ENCODE measurements around the gene JCAD.

- no peak for TF ChIP-seq EZH2 (IDR thresholded peaks at IDR 0.05; ENCODE audit: insufficient read depth, low read length)
- TF ChIP-seq, protein P1, sequence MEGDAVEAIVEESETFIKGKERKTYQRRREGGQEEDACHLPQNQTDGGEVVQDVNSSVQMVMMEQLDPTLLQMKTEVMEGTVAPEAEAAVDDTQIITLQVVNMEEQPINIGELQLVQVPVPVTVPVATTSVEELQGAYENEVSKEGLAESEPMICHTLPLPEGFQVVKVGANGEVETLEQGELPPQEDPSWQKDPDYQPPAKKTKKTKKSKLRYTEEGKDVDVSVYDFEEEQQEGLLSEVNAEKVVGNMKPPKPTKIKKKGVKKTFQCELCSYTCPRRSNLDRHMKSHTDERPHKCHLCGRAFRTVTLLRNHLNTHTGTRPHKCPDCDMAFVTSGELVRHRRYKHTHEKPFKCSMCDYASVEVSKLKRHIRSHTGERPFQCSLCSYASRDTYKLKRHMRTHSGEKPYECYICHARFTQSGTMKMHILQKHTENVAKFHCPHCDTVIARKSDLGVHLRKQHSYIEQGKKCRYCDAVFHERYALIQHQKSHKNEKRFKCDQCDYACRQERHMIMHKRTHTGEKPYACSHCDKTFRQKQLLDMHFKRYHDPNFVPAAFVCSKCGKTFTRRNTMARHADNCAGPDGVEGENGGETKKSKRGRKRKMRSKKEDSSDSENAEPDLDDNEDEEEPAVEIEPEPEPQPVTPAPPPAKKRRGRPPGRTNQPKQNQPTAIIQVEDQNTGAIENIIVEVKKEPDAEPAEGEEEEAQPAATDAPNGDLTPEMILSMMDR (IDR thresholded peaks at IDR 0.05; ENCODE audit: insufficient read depth, low read depth, low read length), result no peak
Observed at GRCh38 chr10:30036341-30036740, 23.0 kb downstream of the JCAD start.

Data from astrocyte (in vitro differentiated cells and primary cell).